Left kidney (tissue), 2 donors: ENCODE results near the gene DUSP1. TPM values are rescaled to one million over a fixed set of nuclear protein-coding genes. Genes with fewer than 3 reads are reported as not detected.
"Not testable (repeated sequence)": the region's sequence is repeated elsewhere in the genome, so short reads cannot be mapped to it uniquely, and the experiment has no call there.

Experiments
- DNase-seq: peaks from one replicate; pipeline ENCODE4 v3.0.0-alpha.2; 2013
- polyA plus RNA-seq: library from polyadenylated mRNA; unstranded; fragments of 120-200 nt; gene quantifications from one replicate; pipeline ENCODE4 v1.2.1, GENCODE V29; 2013; ENCODE audit not compliant: insufficient read length

The DUSP1 gene
- polyA plus RNA-seq, 1 donor = 59.3 TPM

GRCh38 chr5:172799416-172799815, 28.4 kb upstream of the DUSP1 start:
- DNase-seq = no peak

DNA sequence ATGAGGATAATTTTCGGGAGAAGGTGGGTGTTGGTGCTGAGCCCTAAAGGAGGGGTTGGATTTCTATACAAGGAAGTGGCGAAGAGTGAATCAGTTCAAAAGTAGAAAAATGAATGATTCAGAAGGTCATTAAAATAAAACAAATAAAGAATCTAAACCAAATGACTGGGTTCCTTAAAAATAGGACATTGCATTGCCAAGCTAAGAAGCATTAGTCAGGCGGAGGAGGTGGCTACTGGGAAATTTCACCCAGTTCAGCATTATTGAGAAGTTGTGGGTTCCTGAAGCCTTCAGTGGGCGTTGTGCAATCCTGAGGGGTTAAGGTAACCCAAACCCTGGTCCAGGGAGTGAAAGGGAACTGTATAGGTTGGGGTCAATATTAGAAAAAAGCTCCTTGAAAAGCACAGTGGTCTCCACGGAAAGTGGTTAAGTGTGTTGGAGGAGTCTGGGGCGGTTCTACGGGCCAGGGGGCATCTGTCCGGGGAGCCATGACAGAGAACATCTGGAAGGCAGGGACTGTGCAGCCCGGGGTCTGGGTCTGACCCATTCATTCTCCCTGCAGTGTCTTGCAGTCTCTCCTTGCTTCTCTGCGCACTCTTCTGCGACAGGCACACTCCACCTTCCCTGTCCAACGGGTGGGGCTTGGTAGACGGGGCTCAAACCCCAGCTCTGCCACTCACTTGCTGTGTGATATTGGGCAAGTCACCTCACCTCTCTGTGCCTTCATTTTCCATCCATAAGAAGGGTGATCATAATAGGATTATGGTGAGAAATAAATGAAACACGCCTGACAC, 27.6 kb upstream of the DUSP1 start:
- DNase-seq = no peak

DNA sequence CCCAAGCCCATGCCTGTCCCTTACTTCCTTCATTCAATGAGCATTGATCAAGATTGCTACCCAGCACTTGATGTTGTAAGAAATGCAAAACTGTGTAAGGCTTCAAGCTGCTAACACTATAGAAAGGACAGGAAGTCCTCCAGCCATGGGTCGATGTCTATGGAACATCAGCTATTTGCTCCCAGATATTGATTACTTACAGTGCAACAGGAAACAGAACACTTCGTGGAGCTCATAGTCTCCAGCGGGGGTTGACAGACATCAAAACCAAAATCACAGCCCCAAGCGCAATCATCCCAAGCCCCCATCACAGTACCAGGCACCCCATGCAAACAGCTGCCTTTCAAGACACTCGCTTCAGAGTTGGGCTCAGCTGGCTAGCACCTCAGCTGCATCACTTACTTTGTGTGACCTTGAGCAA, 26.8 kb upstream of the DUSP1 start:
- DNase-seq = no peak

DNA sequence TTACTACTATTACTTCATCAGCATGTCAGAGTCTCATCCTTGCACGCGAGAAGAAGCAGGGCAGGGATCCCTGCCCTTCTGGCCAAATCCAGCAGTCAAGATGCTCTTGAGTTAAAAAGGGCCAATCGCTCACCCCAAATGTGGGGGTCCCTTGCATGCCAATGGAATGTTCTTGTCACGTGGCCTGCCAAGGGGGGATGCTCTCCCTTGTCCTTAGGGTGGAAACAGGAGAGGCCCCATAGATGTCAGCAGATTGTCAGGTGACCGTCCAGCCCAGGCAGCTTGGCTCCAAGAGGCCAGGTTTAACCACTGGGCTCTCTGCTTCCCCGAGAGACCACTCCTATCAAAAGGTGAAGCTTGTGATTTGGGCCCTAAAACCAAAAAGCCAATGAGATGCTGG, 25.3 kb upstream of the DUSP1 start:
- DNase-seq = no peak

- peak; percentile 87 for DNase-seq
Measured at GRCh38 chr5:172795318-172795977, 24.5 kb upstream of the DUSP1 start.

- no peak for DNase-seq
Measured at GRCh38 chr5:172793577-172794488, 22.8 kb upstream of the DUSP1 start.

GRCh38 chr5:172792701-172793570, 21.9 kb upstream of the DUSP1 start:
- no peak for DNase-seq

DNA sequence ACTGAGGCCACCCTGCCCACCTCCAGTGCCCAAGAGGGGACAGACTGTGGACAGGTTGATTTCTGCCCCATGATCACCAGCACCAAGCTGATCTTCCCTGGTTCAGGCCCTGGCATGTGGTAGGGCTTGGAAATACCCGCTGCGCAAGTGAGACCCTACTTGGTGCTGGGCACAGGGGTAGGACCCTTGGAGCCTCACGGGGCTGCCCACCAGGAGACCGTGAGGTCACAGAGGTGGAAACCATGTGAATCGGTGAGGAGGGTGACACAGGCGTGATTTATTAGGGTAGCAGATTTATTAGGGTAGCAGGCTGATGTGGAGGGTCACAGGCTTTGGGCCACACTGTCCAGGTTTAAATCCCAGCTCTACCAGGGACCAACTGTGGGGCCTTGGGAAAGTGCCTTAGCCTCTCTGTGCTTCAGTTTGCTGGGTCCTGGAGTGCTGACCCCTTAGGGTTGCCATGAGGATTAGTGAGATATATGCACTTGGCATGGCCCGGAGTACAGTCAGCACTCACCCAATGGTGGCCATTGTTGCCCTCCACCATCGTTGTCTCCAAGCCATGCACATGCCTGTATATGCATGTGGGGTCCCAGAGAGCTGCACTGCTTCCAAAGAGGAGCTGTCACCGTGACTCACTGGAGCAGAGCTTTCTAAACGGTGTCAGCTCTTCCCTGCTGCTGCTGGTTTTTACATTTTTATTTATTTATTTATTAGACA, 20.9 kb upstream of the DUSP1 start:
- no peak for DNase-seq

DNA sequence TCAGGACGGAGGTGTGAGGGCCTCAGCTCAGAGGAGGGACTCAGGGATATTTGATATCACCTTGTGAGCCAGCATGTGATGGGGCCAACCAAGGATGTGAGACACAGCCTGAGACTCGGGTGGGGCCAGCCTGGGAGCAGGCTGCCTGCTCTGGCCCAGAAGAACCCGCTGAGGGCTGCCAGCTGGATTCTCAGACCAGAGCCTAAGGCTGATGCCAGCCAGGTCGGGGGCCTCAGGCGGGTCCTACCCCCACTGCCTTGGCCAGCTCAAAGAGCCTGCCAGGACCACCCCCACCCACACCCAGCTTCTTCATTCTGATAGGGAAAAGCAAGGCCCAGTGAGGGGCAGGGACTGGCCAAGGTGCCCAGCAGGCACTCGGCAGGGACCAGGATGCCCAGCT, 20.3 kb upstream of the DUSP1 start:
- DNase-seq = no peak

DNA sequence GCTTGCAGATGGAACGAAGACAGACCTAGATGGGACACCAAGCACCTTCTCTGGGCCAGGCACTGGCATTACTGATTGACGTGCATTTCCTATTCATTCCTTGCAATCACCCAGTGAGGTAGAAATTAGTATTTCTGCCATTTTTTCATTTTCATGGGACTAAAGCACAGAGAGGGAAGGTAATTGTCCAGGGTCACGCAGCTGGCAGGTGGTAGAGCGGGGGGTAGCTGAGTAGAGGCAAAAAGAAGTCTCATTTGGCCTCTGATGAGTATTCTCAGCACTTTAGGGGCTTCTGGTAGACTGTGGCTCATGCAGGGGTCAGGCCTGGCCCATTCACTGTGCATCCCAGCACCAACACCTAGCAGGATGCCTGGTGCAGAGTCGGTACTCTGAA, 19.5 kb upstream of the DUSP1 start:
- no peak for DNase-seq

DNA sequence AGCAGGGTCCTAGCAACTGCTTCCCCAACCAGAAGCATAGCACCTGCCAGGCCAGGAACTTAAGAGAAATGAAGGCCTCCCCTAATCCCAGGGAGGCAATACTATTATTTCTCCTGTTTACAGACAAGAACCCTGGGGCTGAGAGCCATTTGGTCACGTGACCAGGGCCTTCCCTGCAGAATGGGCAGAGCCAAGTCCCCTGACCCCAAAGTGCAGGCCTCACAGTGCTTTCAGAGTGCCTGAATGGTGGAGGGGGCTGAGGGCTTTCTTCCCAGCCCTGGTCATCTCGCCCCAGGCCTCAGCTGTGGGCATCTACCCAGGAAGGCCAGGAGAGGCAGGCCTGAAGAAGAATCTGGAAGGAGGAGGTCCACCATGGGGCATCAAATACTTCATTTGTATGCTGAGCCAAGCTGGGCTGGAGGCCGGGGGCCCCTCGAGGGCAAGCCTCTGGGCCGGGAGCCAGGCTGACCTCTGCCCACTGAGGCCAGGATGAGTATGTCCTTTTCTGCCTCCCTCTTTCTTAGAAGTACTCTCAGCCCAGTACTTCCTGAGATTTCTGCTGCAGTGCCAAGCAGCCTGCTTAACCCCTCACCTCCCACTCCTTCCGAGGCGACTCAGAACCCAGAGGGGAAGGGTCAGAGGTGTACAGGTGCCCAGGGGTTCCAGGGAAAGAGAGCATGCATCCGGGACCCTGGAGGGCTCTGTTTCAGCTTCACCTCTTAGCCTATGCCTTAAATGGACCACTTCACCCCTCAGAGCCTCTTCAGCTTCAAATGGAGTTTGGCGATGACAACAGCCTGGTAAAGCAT, 18.9 kb upstream of the DUSP1 start:
- DNase-seq = no peak

- DNase-seq = no peak
Measured at GRCh38 chr5:172788771-172789686, 18.0 kb upstream of the DUSP1 start.

DNA sequence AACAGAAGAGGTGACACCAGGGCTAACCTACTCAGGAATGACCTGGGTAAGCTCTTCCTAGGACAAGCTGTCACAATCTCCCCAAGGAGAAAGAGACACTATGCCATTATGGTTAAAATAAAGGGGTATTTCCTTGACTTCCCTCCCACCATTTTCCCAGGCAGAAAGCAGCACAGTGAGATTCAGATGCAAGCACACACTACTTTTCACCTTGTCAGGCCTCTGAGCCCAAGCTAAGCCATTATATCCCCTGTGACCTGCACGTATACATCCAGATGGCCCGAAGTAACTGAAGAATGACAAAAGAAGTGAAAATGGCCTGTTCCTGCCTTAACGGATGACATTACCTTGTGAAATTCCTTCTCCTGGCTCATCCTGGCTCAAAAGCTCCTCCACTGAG, 16.5 kb upstream of the DUSP1 start:
- not testable (repeated sequence) for DNase-seq

DNA sequence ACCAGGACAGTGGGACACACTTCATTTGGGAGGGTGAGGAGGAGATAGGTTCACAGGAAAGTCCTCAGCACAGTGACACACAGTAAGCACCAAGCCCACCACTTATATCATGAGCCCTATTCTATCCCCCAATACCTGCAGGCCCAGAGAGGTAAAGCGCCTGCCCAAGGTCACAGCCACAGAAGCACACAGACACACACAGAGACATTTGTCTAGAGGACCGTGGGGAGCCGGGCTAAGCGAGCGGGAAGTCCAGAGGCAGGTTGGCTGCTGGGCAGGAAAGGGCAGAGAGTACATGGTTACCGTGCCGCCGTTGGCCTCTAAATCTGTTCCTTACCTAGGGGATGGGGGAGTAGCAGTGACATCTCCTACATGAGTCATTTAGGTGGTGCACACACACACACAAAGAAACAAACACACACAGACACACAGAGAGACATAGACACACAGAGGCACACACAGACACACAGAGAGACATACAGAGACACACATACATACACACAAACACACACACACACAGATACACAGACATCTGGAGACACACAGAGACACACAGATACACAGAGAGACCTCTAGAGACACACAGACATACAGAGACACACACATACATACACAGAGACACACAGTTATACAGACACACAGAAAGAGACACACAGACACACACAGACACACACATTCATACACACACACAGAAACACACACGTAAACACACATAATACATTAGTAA, 15.9 kb upstream of the DUSP1 start:
- no peak for DNase-seq

DNA sequence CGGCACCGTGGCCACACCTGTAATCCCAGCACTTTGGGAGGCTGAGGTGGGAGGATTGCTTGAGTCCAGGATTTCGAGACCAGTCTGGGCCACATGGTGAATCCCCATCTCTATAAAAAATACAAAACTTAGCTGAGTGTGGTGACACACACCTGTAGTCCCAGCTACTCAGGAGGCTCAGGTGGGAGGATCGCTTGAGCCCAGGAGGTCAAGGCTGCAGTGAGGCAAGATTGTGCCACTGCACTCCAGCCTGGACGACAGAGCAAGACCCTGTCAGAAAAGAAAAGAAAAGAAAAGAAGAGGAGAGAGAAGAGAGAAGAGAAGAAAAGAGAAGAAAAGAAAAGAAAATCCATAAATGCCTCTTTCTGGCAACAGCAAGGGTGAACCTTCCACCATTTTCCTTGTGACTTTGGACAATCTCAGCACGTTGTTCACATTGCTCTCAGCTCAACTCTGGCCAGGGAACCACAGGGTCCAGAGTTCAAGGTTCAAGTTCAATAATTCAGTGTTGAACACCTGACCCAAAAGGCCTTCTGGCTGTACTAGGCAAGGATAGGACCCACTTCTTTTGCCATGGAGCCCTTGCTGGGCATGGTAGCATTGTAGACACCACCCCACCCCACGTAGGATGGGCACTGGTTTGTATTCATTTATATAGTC, 14.6 kb upstream of the DUSP1 start:
- no peak for DNase-seq

- not testable (repeated sequence) for DNase-seq
Measured at GRCh38 chr5:172784162-172784561, 13.2 kb upstream of the DUSP1 start.

DNA sequence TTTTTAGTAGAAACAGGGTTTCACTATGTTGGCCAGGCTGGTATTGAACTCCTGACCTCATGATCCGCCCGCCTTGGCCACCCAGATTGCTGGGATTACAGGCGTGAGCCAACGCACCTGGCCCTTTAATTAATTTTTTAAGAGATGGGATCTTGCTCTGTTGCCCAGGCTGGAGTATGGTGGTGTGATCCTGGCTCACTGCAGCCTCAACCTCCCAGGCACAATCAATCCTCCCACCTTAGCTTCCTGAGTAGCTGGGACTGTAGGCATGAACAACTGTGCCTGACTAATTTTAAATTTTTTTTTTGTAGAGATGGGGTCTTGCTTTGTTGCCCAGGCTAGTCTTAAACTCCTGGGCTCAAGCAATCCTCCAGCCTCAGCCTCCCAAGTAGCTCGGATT, 12.3 kb upstream of the DUSP1 start:
- DNase-seq = not testable (repeated sequence)
